Measurements from ENCODE around the gene KRTAP10-10. TPM values are rescaled to one million over a fixed set of nuclear protein-coding genes. Genes with fewer than 3 reads are reported as not detected.

KRTAP10-10 gene
- total and polyA plus RNA-seq, 9 of the 15 experiments (the other 6 are each of a cell fraction or from before 2014, with no cell fraction given): not detected

DNA sequence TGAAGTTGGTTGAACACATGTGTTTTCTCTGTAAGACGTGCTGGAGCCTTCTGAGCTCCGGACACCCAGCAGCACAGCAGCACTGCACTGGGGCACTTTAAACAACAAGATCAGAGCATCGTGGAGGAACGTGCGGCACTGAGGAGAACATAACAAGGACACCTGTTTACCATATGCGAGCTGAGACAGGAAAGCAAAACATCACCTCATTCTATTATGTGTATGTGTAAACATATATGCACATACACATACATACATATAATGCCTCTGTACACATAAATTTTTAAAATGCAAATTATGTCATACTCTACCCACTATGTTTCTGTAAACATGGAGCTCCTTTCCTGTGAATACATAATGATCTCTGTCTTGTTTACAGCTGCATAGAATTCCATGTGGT, 41.6 kb upstream of the KRTAP10-10 start:
- Histone ChIP-seq H3K4me3 (no peak overlapping the region), H3K27me3 (ENCODE audit: control insufficient read depth in 2 of 2, insufficient read depth in 2 of 2, low read length in 2 of 2) (peaks cover 5 to 23% of the 10 kb centered on the region in 2 experiments; a peak in 4 of 5 replicates), H3K36me3 (ENCODE audit: control insufficient read depth, insufficient read depth, low read length) (no peaks in the 10 kb centered on the region), H3K79me2 (ENCODE audit: control insufficient read depth, insufficient read depth, low read length) (no peaks in the 10 kb centered on the region), H4K20me1 (replicated peaks; ENCODE audit: control insufficient read depth, insufficient read depth, low read length) (no peaks in the 10 kb centered on the region), H3K4me1 (replicated peaks in 1 of 2; ENCODE audit: control insufficient read depth in 2 of 2, insufficient read depth in 2 of 2, low read length in 2 of 2) (peaks cover 24 to 27% of the 10 kb centered on the region in 2 experiments), H3K9ac (ENCODE audit: insufficient read depth in 1 of 2, low read depth in 2 of 2, low read length in 2 of 2) (no peak overlapping the region), H3K4me2 (ENCODE audit: insufficient read depth, low read length) (no peak overlapping the region), H3K9me1 (ENCODE audit: control insufficient read depth, insufficient read depth, low read length) (no peaks in the 10 kb centered on the region), H3K27ac (ENCODE audit: extremely low read depth, low read depth, low read length) (no peak overlapping the region), H3K9me3 (replicated peaks; ENCODE audit: control insufficient read depth, insufficient read depth, low read depth, low read length) (no peaks in the 10 kb centered on the region; the same call in 1 of the 2 replicates), H2AFZ (ENCODE audit: low read depth, low read length) (peak overlapping the region; percentile 55)
- ChIA-PET POLR2A (interaction anchor here (0.7 kb wide), 1 partner anchor 139 kb away, joined by 3 read pairs; no protein-coding TSS in a partner anchor), CTCF (ENCODE audit: low intra/inter-chr PET ratio) (no interaction called here)
- WGBS (ENCODE audit: insufficient coverage, low coverage, missing lambda C conversion rate): 12% methylated on average over 6 of the region's 6 CpGs
- BruUV-seq (replicated peaks): no TSS peak
- no peak for ATAC-seq
- no peak for FAIRE-seq
- no peak for DNase-seq (ENCODE audit: extremely low read depth in 1 of 4, low spot score in 3 of 4)
- intact Hi-C loops (cut with micrococcal nuclease) (no loop called here), in situ Hi-C loops (cut with MboI) (no loop called here)
- TF ChIP-seq, protein P1, sequence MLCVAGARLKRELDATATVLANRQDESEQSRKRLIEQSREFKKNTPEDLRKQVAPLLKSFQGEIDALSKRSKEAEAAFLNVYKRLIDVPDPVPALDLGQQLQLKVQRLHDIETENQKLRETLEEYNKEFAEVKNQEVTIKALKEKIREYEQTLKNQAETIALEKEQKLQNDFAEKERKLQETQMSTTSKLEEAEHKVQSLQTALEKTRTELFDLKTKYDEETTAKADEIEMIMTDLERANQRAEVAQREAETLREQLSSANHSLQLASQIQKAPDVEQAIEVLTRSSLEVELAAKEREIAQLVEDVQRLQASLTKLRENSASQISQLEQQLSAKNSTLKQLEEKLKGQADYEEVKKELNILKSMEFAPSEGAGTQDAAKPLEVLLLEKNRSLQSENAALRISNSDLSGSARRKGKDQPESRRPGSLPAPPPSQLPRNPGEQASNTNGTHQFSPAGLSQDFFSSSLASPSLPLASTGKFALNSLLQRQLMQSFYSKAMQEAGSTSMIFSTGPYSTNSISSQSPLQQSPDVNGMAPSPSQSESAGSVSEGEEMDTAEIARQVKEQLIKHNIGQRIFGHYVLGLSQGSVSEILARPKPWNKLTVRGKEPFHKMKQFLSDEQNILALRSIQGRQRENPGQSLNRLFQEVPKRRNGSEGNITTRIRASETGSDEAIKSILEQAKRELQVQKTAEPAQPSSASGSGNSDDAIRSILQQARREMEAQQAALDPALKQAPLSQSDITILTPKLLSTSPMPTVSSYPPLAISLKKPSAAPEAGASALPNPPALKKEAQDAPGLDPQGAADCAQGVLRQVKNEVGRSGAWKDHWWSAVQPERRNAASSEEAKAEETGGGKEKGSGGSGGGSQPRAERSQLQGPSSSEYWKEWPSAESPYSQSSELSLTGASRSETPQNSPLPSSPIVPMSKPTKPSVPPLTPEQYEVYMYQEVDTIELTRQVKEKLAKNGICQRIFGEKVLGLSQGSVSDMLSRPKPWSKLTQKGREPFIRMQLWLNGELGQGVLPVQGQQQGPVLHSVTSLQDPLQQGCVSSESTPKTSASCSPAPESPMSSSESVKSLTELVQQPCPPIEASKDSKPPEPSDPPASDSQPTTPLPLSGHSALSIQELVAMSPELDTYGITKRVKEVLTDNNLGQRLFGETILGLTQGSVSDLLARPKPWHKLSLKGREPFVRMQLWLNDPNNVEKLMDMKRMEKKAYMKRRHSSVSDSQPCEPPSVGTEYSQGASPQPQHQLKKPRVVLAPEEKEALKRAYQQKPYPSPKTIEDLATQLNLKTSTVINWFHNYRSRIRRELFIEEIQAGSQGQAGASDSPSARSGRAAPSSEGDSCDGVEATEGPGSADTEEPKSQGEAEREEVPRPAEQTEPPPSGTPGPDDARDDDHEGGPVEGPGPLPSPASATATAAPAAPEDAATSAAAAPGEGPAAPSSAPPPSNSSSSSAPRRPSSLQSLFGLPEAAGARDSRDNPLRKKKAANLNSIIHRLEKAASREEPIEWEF (CRISPR knock-in tag; IDR thresholded peaks at IDR 0.05): 0 out of 2 replicates have a peak, but pooled peaks have one; percentile 45
- no peak for TF ChIP-seq POU5F1 (IDR thresholded peaks at IDR 0.05; ENCODE audit: borderline replicate concordance, low read depth, low read length, partially characterized antibody)

All from K562 (cell line).